Mucosa of descending colon (tissue), 3 donors: ENCODE results near the gene AURKA. TPM values are rescaled to one million over a fixed set of nuclear protein-coding genes. Genes with fewer than 3 reads are reported as not detected.
A peak's percentile ranks its signal among the peaks of the same experiment; 100 is the strongest.
"Not testable (repeated sequence)": the region's sequence is repeated elsewhere in the genome, so short reads cannot be mapped to it uniquely, and the experiment has no call there.

Experiments used
- ATAC-seq: fragments of 200-7000 bp; cut with Tn5 transposase; one replicate; pipeline ENCODE4 v1.9.1; 2020; ENCODE audit warnings: mild to moderate bottlenecking, moderate library complexity
- DNase-seq, 3 donors: peaks; one replicate each; pipeline ENCODE4 v3.0.0-alpha.2; 2020
- H3K36me3 ChIP-seq: fragments of 200-600 bp; one replicate; pipeline ENCODE4 v1.8.0; 2021; ENCODE audit warnings: low read depth, mild to moderate bottlenecking
- H3K4me1 ChIP-seq: fragments of 200-600 bp; one replicate; pipeline ENCODE4 v1.8.0; 2021; ENCODE audit warnings: low read depth, mild to moderate bottlenecking
- H3K4me3 ChIP-seq: fragments of 200-600 bp; one replicate; pipeline ENCODE4 v1.8.0; 2021; ENCODE audit warnings: mild to moderate bottlenecking
- H3K9me3 ChIP-seq: fragments of 200-600 bp; one replicate; pipeline ENCODE4 v1.8.0; 2021; ENCODE audit warnings: mild to moderate bottlenecking
- CTCF ChIP-seq: fragments of 200-600 bp; IDR thresholded peaks from one replicate; pipeline ENCODE4 v1.8.0; 2022; ENCODE audit warnings: antibody characterized with exemption, mild to moderate bottlenecking
- intact Hi-C, 2 donors: fragments of 100-400 bp; cut with DNase I in 1 of 2; cut with micrococcal nuclease in 1 of 2; formaldehyde crosslinking; loops; one replicate each; pipeline versions ENCODE4 v1.11.0 to v1.11.1; 2022; cut with DNase I, micrococcal nuclease
- total RNA-seq, 3 donors: library from RNA; stranded (reverse); fragmentation: NEBNext Ultra II Directional in 2 of 3; extraction: Animal tissue kit (Norgen Biotek cat#: 25700) in 2 of 3; gene quantifications; one replicate each; pipeline versions ENCODE4 v1.2.1 to v1.2.4, GENCODE V29; 2021 to 2023
- donor health status: DM: no; HTN: no; CAD: no; lungs with moderate emphysema.
- donor health status: DM: no; HTN: no; CAD: no.
- donor health status: DM: no; HTN: yes; CAD: no.

Gene AURKA
- total RNA-seq, 3 donors from 2014 or later = 7.9 to 24.8 (median 11.2) TPM

DNA sequence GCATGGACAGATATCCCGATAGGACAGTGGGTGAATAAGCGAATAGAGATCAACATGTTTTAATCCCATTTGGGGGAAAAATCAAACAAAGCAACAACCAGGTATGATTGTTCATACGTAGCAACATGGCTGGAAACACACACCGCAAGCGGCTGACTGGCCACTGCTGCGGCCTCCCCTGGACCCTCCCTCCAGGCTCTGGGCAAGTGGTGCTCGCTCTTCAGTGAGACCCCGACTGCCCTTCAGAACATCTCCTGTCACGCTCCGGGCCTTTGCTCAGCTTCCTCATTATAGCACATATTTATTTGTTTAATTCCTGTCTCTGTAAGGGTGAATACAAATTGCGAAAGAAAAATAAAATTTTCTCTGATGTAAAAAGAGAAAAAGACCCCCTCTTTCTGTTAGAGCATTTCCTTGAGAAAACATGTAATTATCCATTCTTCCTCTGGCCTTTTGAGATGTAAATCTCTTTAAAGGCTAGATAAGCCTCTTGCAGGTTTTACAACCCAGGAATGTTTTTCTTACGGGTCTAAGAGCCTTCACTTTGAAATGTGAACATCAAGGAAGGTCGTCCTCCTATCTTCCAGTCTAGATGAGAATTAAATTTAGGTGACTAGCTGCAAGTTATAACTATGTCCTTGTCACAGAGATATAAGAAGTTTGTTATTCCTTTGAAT is 44.2 kb downstream of the AURKA start:
- no peak for DNase-seq
- Histone ChIP-seq H3K36me3 (no peaks in the 10 kb centered on the region), H3K9me3 (no peaks in the 10 kb centered on the region), H3K4me3 (no peak overlapping the region), H3K4me1 (no peaks in the 10 kb centered on the region)
- intact Hi-C loops = no loop called here
- no peak for TF ChIP-seq CTCF
- no peak for ATAC-seq

GRCh38 chr20:56345911-56346310 is 46.1 kb downstream of the AURKA start:
- intact Hi-C loops = no loop called here
- no peak for TF ChIP-seq CTCF
- H3K9me3 ChIP-seq = no peaks in the 10 kb centered on the region

GRCh38 chr20:56343861-56344381 is 48.1 kb downstream of the AURKA start:
- Histone ChIP-seq H3K4me3 (no peak overlapping the region), H3K4me1 (no peaks in the 10 kb centered on the region), H3K9me3 (no peaks in the 10 kb centered on the region), H3K36me3 (no peaks in the 10 kb centered on the region)
- intact Hi-C loops = no loop called here
- peak; percentile 35 for ATAC-seq
- peak in 2 of 3 donors; percentile 25 to 41 for DNase-seq
- TF ChIP-seq CTCF = peak; percentile 46

More at GRCh38 chr20:56345911-56346310, 46.1 kb downstream of the AURKA start:
- no peaks in the 10 kb centered on the region for H3K36me3 ChIP-seq
- ATAC-seq (no peak), DNase-seq (no peak)
- no peak overlapping the region for H3K4me3 ChIP-seq
- no peaks in the 10 kb centered on the region for H3K4me1 ChIP-seq

DNA sequence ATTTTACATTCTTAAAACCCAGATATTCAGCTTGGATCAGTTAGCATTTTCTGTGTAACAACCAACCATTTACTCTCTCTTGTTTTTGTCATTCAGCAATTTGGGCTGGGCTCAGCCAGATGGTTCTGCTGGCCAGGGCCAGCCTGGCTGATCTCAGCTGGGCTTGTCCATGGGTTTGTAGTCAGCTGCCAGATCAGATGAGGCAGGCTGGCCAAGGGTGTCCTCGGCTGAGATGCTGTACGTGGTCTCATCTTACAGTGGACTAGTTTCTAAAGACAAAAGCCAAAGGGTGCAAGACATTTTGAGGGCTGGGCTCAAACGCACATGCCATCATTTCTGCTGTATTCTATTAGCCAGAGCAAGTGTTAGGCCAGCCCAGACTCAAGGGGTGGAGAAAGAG is 49.2 kb downstream of the AURKA start:
- TF ChIP-seq CTCF = no peak
- Histone ChIP-seq H3K4me1 (no peaks in the 10 kb centered on the region), H3K36me3 (no peaks in the 10 kb centered on the region), H3K4me3 (no peak overlapping the region), H3K9me3 (no peaks in the 10 kb centered on the region)
- intact Hi-C loops = no loop called here
- ATAC-seq = no peak
- DNase-seq = no peak

DNA sequence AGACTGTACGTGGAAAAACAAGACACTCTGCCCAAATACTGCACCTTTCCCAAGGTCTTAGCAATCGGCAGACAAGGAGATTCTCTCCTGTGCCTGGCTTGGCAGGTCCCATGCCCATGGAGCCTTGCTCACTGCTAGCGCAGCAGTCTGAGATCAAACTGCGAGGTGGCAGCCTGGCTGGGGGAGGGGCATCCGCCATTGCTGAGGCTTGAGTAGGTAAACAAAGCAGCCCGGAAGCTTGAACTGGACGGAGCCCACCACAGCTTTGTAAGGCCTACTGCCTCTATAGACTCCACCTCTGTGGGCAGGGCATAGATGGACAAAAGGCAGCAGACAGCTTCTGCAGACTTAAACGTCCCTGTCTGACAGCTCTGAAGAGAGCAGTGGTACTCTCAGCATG is 55.3 kb downstream of the AURKA start:
- DNase-seq, H3K9me3 ChIP-seq, ATAC-seq, H3K36me3 ChIP-seq, intact Hi-C loops, H3K4me3 ChIP-seq, H3K4me1 ChIP-seq: not testable (repeated sequence)

- no peak for ATAC-seq
- H3K4me1 ChIP-seq = no peaks in the 10 kb centered on the region
- no peak for TF ChIP-seq CTCF
- intact Hi-C loops = no loop called here
- H3K36me3 ChIP-seq = no peaks in the 10 kb centered on the region
- peak in 1 of 3 donors; percentile 25 for DNase-seq
- H3K4me3 ChIP-seq = no peak overlapping the region
- no peaks in the 10 kb centered on the region for H3K9me3 ChIP-seq
Measured at GRCh38 chr20:56328861-56329260, 63.2 kb downstream of the AURKA start.
